HG02970 (cell line): Measurements from ENCODE around the gene CDH12.
A peak's percentile ranks its signal among the peaks of the same experiment; 100 is the strongest.
"Not testable (repeated sequence)": the region's sequence is repeated elsewhere in the genome, so short reads cannot be mapped to it uniquely, and the experiment has no call there.

Experiments used
- ATAC-seq: cut with Tn5 transposase; IDR thresholded peaks from one replicate; pipeline ENCODE4 v1.9.1; 2021; ENCODE audit warnings: mild to moderate bottlenecking, moderate library complexity, moderate number of reproducible peaks; ENCODE audit not compliant: unreplicated experiment, low FRiP score

Gene CDH12

DNA sequence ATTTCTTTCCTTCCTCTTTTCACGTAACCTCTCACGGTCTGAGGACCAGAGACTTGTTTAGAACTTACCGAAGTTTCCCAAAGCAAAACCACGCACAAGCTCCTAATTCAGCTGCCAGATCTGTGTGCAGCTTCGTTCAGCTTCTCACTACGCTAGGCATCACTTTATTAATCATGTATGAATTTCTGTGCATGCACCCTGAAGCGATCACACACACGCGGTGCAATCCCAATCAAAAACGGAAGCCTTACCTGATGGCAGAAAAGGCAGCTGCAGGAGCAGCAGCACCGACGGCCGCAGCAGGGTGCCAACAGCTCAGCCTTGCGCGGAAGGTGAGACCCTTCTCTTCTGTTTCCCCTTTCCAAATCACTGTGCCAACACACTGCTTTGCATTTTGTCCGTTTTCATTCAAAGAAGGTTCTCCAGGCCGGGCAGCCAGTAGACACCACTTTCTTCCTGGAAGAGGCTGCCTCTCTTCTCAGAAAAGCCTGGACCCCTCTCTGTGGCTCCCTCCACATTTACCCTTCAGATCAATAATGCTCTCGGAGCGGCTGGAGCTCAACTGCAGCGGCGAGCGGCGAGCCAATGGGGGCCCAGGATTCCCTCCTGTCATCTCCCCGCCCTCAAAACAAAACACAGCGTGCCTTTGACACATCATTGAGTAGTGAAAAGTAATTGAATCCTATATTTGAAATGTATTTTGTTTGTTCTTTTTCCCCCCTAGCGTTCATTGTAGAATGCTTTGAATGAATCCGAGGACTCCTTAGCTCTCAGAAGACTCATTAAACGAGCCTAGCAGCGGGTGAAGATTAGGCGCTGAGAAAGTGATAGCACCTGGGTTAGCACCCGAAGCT lies at the start of gene CDH12:
Gene CDH12 (minus strand): TSS at position 538 of the 854 bp plus-strand sequence.
- peak; percentile 52 for ATAC-seq

DNA sequence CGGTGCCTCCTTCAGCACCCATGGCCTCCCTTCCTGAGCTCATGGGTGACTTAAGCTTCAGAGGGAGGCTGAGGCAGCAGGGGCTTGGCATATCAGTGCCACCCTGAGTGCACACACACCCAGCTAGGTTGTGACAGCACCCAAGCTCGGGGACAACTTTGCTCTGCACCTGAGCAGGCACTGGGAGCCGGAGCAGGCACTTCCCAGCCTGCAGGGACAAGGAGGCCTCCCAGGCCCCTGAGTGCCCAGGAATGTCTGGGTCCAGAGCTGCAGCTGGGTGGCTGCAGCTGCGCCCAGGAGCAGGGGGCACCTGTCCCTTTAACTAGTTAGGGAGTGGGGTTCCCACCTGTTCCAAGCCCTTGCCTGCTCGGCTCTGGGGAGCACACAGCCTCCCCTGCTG lies 48.7 kb upstream of the CDH12 start:
- ATAC-seq, result no peak

DNA sequence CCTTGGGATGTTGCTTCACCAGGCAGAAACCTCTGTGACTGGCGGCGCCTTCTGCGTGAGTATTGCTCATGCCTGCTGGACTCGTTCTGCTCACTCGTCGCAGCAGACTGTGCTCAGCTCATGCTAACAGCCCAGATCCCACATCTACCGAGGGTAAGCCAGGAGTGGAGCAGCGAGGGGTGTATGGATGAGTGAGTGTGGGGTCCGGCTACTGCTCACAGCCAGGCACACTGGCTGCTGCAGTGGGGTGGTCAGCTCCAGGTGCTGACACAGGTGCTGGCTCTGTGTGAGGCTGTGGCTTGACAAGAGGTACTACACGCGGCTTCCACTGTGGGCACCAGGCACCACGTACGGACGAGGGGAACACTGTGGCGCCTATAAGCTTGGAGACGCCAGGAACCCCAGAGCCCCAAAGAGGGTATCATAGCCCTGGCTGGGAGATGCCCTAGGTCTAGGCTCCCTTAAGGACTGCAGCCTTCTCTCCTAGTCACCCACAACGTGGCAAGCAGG lies 47.7 kb upstream of the CDH12 start:
- no peak for ATAC-seq

DNA sequence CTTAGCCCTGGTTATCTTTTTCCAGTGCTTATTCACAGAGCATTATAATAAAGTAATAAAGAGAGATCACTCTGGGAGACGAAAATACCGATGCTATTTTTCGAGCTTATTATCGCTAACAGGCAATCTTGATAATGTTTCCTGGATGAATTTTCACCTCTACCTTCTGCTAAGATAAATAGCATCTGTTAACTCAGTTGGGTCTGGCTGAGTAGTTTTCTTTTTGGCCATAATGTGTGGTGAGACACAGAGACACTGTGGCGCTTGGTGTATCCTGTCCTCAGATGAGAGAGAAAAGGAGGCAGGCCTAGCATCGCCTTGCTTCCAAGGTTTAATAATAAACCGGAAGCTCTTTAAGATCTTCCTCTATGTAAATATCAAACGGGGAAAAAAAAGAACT lies 46.2 kb upstream of the CDH12 start:
- ATAC-seq, result no peak

DNA sequence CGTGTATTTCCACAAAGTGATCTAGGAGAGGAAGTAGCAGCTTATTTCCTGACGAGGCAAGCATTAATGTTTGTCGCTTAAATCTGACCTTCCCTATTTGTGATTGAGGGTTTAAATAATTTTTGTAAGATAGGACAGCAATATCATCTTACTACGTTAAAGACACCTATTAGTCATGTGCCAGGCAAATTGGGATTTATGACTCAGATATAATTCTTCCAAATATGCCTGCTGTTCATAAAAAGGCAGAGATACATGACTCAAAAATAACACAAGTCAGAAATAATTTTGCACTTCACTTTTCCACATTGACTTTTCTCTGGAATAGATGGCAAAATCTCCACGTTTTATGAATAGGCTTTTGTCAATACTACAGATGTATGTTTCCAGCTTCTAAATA lies 43.0 kb upstream of the CDH12 start:
- no peak for ATAC-seq

DNA sequence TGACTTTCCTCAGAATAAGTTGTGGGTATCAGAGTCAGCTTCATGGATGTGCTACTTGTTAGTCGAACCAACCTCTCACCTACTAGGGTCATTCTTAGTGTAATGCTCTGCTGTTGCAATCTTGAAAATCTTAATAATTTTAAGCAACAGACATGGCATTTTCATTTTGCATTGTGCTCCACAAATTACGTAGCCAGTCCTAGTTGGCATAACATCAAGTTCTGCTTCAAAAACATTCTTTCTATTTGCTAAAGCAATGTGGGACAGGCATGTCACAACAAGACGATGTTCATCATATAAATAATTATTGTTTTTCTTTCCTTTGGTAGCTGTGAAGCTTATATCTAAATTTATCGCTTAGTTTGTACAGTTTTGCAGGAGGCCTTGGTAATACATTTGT lies 39.3 kb upstream of the CDH12 start:
- ATAC-seq, result no peak

DNA sequence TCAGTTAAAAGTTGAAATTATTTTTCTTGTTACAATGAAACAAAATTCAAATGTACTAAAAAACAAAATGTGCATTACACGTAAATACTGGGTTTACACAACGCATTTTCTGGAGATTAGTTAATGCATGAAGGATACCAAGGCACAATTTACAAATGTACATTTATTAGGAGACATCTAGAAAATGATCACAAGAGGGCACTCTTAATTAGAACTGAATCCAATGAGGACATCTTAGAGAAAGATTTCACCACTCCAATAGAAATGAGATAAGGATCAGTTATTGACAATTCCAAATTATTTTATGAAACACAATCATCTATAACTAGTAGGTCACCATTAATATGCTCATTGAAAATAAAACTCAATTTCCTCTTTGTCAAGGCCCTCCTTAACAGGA lies 36.6 kb upstream of the CDH12 start:
- ATAC-seq, result no peak

DNA sequence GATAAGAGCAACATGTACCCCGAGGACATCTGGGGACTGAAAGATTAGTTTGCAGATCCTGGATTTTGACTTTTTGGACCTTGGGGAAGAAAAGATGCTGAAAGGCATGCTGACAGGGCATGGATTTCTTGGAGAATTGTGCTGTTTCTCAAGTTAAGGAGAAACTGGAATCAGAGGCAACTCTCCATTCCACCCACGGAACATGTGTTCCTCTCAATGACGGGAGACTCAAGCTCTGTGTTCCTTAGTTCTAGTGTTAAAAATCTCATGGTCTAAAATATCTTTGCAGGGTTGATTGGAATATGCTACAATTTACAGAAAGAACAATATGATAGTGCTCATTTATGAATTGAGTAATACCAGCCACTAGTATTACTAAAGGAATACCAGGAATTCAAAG lies 34.4 kb upstream of the CDH12 start:
- ATAC-seq, result no peak

DNA sequence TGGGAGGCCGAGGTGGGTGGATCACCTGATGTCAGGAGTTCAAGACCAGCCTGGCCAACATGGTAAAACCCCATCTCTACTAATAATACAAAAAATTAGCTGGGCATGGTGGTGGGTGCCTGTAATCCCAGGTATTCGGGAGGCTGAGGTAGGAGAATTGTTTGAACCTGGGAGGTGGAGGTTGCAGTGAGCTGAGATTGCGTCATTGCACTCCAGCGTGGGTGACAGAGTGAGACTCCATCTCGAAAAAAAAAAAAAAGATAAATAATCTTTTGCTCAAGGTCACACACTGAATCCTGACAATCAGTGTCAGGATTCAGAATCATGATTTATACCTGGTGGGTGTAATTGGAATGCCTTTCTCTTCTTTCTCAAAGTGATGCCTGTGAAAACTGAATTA lies 5.8 kb upstream of the CDH12 start:
- not testable (repeated sequence) for ATAC-seq

DNA sequence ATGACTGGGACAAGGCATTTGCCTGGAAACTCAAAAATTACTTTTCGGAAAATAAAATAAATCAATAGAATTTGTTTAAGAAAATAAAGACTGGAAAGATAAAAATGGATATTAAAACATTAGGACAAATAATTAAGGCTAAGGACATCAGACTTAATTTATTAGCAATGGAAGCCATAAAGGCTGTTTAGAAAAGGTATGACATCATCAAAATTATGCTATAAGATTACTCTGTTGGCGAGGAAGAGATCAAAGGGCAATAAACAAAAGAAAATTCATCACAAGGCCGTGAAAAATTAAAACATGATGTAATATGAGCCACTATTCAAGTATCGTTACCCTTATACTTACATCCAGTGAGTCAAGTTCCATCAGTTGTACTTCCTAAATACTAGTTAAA lies 2.7 kb upstream of the CDH12 start:
- ATAC-seq, result no peak

DNA sequence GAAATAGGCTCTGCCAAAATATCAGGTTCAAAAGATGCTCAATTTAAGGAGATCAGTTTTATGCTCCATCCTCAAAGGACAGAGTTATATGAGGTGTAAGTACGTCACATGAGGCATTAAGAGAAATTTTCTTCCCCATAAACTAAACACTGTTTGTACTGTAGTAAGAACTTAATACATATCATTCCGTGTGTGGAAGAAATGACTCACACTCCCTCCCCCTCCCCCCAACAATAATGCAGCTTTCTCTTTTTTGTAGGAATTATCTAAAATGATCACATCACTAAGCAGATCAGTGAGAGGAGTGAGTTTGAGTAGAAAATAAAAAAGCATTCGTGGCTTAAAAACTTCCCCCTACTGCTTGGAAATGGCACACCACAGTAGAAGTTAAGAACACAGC lies 2.2 kb downstream of the CDH12 start:
- no peak for ATAC-seq

DNA sequence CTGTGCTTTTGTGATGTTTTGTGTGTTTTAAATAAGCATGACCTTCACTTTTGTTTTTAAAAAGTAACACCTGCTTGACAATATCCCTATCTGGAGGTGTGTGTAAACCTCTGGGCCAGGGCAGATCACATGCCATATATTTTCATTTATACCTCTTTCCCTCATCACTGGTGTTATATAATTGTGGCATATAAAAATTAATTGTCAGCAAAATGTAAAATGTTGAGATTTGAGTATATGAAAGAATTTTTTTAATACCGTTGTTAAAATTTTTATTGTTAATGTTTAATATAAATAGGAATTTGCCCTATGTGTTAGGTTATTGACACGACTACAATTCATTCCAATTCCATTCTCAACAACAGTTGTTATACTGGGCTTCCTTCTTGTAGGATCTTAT lies 6.5 kb downstream of the CDH12 start:
- ATAC-seq, result no peak

DNA sequence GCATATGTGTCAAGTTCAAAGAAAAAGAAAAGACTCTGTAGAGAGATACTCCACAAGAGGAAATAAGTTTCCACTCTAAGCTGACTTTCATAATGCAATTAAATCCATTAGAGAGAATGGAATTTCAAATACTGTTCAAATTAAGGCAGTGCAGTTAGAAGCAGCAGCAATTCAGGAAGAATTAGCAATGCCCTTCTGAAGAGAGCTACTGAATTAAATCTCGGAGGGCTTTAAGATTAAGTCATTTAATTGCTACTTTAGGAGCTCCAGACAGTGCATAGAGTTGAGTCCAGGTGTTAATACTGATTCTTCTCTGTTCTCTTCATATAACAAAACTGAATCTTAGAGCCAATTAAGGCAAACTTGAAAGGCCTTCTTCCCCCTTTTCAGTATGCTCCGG lies 8.5 kb downstream of the CDH12 start:
- no peak for ATAC-seq

DNA sequence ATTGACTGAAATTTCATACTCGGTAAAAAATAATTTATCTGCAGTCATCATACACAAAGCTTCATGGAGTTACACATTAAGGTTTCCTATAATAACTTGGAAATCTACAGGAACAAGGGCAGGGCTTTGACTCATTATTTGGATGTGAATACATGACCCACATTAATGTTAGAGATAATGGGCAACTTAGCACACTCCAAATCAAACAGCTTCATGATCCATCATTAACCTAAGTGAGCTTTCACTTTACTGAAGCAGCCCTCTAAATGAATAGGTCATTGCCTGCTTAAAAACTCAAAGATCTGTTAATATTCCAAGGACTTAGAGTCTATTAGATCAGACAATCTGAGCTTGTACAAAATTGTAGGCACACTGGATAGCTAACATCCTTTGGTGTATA lies 9.0 kb downstream of the CDH12 start:
- no peak for ATAC-seq

DNA sequence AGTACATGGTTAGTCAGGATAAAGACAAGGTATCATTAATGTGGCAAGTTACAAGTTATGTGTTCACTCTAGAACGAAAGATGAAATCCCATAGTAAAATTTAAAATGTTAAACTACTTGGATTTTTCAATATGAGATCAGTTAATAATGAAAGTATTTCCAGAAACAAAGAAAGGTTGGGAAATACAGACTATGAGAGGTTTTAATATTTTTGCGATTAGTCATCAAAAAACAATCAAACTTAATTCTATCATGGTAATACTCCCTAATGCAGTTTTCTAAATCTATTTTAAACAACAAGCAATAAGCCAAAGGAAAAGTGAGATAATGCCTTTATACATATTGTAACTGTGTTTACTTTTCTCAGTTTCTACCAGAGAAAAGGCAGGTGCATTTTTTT lies 10.6 kb downstream of the CDH12 start:
- no peak for ATAC-seq

DNA sequence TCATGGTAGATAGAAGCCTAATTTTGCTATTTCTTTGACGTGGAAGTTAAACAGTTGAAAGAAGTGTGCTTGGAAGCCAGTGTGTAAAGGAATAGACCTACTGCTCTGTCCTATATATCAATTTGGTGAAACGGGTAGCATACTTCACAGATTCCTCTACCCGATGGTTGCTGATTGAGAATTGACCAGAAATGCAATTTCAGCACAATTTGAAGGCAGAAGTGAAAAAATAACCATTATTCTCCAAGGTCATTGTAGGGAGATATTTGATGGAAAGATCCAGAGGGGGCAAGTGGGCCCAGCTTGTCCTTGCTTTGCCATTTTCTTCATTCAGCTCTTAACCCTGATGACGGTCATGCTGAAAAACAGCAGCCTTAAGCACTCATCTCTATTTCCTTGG lies 15.3 kb downstream of the CDH12 start:
- ATAC-seq, result no peak

DNA sequence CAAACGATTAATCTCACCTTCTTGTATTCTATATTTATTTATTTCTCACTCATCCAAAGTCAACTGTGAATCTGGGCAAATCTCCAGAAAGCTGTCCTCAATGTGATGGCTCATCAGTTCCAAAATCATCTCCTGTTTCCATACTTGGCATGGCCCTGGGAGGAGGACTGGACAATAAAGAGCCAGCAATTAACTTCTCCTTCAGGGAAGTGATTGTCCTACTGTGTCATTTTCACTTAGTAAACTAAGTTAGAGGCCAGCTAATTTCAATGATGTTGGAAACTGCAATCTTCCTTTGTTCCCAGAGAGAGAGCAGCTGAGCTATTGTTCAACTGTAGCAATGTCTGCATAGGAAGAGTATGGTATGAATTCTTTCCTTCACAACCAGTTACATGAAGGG lies 17.5 kb downstream of the CDH12 start:
- no peak for ATAC-seq

DNA sequence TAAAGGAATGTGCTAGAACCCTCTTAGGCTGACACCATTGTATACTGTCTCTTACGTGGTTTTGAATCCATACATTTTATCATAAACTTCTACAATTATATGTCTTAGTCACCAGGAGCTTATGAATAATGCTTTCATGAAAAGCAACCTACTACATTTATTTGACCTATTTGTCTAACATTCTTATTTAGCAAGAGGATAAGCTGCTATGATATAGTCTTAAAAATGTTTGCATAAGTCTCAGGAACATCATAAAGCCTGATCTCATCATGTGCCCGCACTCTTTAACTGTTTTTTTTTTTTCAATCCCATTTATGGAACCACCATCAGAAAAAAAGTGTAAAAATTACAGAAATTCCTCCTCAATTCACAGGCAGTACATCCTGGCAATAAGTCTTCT lies 59.7 kb downstream of the CDH12 start:
- no peak for ATAC-seq

DNA sequence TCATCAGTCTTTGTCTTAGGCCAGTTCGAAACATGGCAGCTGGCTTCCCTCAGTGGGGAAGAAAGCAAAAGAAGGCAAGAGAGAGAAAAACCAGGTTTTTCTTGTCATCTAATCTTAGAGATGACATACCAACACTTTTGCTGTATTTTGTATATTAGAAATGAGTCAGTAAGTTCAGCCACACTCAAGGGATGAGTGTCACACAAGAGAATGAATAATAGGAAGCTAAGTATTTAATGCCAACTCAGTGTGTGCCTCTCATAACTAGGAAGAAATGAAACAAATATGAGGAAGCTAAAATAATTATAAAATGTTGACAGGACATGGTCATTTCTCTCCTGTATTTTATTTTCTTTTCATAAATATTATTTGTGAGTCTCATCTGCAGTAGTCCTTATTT lies 65.3 kb downstream of the CDH12 start:
- no peak for ATAC-seq

DNA sequence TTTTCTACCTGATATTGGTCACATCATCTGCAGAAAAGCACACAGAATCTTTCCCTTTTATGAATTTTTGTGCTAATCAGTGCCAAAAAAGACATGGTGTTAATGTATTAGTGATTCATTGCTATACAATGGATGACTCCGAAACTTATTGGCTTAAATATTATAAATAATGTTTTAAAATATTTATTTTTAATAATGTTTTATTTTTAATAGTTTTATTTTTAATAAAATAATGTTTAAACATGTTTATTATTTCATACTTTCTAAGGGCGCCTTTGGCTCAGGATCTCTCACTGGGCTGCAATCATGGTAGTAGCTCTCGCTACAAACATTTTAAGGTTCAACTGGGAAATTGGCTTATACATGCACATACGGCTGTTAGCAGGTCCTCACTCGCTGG lies 65.7 kb downstream of the CDH12 start:
- no peak for ATAC-seq

DNA sequence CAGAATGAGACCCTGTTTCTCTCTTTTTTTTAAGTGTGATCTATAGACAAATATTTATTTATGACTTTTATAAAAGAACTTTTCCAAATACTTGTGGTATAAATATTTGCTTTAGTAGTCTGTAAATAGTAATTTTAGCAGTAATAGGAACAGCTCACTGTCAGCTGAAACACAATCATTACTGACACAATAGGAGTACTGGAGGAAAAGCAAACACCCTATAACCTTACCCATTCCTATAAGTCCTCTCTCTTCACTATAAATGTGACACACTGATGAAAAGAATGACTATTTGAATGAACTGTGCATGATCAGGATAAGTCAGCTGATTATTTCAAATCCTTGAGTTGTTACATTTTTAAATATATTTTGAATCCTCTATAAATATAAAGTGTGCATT lies 72.4 kb downstream of the CDH12 start:
- no peak for ATAC-seq

DNA sequence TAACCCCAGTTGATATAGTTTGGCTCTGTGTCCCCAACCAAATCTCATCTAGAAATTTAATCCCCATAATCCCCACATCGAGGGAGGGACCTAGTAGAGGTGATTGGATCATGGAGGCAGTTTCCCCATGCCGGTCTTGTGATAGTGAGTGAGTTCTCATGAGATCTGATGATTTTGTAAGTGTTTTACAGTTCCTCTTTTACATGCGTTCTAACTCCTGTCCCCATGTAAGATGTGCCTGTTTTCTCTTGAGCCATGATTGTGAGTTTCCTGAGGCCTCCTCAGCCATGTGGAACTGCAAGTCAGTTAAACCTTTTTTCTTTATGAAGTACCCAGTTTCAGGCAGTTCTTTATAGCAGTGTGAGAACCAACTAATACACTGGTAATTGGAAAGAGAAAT lies 73.6 kb downstream of the CDH12 start:
- no peak for ATAC-seq

DNA sequence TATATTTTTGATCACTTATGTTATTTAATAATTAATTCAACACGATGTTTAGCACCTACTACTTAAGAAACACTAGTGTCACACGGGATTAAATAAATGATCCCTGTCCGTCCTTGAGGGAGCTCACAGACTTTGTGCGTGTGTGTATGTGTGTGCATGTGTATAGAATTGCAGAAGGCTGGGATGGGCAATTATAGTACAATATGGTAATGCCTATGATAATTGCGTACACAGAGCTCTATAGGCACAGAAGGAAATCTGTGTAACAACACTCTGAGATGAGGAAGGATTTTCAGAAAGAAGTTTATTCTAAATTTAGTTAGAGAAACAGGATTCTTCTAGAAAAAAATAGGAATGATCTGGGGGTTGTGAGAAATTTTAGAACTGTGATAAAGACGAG lies 76.9 kb downstream of the CDH12 start:
- ATAC-seq, result no peak
